HG03045 (cell line): ENCODE results near the gene PPP4C.
"Not testable (repeated sequence)": the region's sequence is repeated elsewhere in the genome, so short reads cannot be mapped to it uniquely, and the experiment has no call there.

Experiments
- ATAC-seq: cut with Tn5 transposase; IDR thresholded peaks from one replicate; pipeline ENCODE4 v1.9.1; 2021; ENCODE audit warnings: mild to moderate bottlenecking, moderate library complexity; ENCODE audit not compliant: unreplicated experiment

The PPP4C gene

DNA sequence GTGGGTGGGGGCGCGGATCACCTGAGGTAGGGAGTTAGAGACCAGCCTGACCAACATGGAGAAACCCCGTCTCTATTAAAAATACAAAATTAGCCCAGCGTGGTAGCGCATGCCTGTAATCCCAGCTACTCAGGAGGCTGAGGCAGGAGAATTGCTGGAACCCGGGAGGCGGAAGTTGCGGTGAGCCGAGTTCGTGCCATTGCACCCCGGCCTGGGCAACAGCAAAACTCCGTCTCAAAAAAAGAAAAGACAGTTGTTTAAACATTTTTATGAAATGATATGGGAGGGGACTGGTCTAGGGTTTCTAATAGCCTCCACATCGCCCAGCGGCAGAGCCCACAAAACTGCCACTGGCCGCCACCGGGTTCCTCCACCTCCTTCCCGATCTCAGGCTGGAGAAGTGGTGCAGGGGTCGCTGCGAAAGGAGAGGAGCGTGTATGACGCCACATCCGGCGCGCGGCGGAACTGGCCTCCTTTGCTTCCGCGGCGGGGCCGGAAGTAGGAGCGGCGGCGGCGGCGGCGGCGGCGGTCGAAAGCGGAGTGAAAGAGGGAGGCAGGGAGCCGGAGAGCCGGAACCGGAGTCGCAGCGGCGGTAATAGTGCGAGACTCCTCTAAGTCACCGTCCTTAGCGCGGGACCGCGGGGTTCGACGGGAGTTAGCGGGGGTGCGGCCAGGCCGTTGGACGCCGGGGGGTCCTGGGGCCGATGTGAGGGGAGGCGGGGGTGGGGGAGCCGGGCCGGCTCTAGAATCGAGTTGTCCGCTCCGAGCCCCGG lies at the start of gene PPP4C:
Gene PPP4C, plus strand, starts transcription at position 492 of the 773 bp plus-strand sequence. CDS start 384 bp downstream, outside the sequence.
- peak; percentile 74 for ATAC-seq

- ATAC-seq = no peak
Observed at GRCh38 chr16:30026449-30026848, 49.3 kb upstream of the PPP4C start.

GRCh38 chr16:30027588-30028437 lies 48.0 kb upstream of the PPP4C start:
- no peak for ATAC-seq

DNA sequence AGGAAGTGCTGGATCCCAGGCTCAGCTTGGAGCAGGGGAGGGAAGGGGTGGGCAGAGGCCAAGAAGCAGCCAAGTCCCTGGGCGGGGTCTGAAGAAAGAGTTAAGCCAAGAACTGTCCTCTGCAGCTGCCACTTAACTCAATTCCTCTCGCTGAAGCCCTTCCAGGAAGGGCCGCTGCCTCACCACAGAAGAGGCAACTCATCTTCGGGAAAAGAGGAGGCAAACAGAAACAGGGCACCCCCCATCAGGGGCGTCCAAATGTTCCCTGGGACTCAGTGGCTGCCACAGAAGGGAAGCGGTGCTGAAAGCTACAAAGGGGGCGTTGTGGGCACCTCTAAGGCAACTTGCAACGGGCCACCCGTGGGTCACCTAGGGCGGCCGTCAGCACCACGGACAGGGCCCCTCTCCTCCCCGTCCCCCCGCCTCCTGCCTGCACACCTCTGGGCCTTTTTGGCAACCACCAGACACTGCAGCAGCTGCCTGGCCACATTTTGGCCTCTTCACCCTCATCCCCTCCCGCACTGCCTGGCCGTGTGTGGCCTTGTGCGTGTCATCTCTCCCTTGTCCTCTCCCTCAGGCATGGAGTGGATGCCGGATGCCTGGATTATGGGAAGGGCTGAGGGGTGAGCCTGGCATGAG lies 47.2 kb upstream of the PPP4C start:
- ATAC-seq = no peak

DNA sequence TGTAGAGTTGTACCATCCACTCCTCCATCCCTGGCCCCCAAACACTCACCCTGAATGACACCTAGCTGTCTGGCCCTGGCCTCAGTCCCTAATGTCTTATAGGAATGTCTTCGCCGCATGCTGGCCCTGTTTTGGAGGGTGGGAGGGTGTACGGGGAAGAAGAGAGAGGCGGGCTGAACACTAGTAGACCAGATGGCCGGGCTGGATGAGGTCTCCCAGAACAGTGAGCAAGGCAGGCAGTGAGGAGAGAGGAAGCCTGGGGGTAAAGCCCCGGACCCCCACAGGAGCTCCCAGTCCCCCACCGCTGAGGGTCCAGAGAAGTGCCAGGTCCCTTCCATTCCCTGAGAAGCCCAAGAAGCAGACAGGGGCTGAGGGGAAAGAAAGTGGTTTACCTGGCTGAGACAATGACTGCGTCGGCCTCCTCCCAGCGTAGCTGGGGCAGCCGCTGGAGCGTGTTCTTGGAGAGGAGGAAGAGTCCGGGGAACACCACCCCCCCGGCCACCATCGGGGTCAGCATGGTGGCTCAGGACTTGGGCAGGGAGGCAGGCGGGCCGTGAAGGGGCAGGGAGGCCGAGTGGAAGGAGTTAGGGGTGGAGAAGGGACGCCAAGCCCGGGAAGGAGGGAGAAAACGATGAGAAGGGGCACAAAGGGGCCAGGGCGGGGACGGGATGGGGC lies 45.6 kb upstream of the PPP4C start:
- no peak for ATAC-seq

GRCh38 chr16:30030841-30031413 lies 44.9 kb upstream of the PPP4C start, which contains the start of gene TLCD3B:
TLCD3B (minus strand) TSS chr16:30031271; CDS start chr16:30030527, 744 bp downstream.
- no peak for ATAC-seq

DNA sequence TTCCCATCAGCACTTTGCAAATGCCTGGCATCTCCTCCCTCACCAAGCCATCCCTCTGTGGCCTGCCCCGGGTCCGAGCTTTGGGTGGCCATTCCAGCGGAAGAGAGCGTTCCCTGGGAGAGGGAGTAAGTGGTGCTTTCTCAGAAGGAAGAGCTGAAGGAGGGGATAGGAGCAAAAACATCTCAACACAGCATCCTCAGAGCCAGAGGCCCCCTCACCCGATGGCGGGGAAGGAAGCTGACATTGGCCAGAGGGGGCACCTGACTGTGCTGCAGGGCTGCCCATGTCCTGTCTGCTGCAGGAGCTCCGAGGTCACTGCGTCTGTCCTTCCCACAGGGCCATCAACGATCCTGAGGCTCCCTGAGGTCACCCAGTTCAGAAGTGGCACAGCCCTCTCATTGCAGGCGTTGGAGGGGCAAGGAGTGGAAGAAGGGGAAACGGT lies 44.3 kb upstream of the PPP4C start:
- no peak for ATAC-seq

GRCh38 chr16:30032083-30032819 lies 43.5 kb upstream of the PPP4C start:
- ATAC-seq = no peak

DNA sequence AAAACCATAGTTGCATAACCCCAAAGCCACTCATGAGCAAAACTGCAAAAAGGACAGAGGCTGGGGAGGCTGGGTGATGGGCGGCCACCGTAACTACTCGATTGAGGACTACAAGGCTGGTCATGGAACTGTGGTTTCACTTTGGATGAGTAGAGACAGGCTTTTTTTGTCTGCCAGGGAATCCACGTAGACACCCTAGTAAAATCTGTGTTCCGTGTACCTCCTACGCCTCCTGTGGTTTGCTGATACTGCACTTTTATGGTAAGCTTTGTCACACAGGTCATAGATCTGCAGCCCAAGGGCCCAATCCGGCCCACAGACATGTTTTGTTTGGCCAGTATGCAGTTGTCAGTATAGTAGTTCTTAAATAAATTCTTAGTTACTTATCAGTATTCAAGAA lies 42.5 kb upstream of the PPP4C start:
- no peak for ATAC-seq

- ATAC-seq = no peak
Observed at GRCh38 chr16:30040221-30040620, 35.6 kb upstream of the PPP4C start.

- not testable (repeated sequence) for ATAC-seq
Observed at GRCh38 chr16:30040690-30041089, 35.1 kb upstream of the PPP4C start.

DNA sequence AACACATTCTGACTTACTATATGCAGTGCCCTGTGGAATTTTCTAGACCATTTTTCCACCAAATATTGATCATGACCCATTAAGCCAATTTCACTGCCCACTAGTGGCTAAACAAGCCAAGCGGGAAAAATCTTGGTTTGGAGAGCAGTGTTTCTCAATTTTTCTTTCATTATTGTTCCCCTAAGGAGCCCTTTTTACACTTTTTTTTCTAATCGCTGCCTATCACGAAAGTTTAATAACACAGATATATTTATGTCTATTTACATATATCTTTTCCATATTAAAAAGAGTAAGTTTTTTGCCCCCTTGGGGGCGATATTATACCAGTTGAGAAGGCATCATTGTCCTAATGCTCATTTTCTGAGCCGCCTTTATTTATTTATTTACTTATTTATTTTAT lies 34.0 kb upstream of the PPP4C start:
- no peak for ATAC-seq

- ATAC-seq = no peak
Observed at GRCh38 chr16:30046178-30046577, 29.6 kb upstream of the PPP4C start.

DNA sequence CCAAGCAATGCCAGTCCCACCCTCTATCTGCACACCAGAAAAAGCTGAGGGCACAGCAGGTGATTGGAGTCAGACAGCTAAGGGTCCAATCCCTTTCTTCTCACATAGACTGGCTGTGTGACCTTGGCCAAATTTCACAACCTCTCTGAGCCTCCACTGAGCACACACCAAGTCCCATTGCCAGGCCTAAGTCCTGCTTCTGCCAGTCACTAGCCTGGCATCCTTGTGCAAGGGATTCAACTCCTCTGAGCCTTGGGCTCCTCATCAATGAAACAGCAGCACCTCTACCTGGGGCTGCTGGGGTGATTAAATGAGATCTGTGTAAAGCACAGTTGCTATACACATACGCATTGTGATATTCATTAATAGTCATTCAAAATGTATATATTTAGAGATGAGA lies 29.2 kb upstream of the PPP4C start:
- no peak for ATAC-seq

GRCh38 chr16:30049871-30050270 lies 25.9 kb upstream of the PPP4C start:
- no peak for ATAC-seq

GRCh38 chr16:30051518-30051917 lies 24.3 kb upstream of the PPP4C start:
- ATAC-seq = no peak

DNA sequence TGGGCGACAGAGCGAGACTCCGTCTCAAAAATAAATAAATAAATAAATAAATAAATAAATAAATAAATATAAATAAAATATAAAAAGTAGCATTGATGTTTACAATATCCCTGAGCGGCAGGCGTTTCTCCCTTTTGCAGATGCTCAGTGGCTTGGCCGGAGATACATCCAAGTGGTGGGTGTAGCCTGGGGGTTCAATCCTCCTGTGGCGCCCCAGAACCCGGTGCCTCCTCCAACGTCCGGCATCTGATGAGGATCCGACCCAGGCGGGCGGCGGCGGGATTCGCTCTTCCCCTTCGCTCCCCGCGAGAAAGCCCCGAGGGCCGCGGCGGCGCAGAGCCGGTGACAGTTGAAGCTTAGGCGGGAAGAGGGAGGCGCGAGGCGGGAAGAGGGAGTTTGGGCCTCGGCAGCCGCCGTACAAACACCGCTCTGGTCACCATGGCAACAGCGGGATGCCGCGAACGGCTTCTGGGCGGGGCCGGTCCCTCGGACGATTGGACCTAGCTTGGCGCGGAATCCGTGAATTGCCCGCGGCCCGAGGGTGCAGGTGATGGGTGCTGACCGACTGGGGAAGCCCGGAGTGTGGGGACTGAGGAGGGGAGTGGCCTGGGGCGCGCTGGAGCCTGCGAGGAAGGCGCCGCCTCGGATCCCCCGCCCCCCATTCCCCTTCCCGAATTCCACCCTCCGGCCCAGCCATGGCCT lies 23.0 kb upstream of the PPP4C start:
- ATAC-seq = peak; percentile 65

DNA sequence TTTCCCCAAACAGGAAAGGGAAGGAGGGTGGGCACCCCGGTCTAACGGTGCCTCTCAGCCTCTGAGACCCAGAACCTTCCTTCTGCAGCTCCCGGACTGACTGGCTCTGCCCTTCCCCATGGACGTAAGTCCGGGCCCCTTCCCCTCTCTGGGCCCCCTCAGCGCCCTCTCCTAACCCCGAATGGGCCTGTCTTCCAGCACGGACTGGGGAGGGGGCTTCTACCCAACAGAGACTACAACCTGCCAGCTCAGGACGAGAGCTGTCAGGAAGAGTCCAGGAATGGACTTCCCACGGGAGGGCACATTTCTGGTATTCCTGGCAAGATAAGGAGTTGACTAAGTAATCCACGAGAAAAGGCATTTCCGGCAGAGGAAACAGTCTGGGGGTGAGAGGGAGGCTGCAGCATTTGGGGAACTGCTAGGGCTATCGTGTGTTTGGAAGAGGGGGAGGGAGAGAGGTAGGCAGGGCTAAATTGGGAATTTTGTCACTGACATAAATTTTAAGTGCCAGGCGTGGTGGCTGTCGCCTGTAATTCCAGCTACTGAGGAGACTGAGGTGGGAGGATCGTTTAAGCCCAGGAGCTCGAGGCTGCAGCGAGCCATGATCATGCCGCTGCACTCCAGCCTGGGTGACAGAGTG lies 22.3 kb upstream of the PPP4C start:
- no peak for ATAC-seq

GRCh38 chr16:30054451-30054850 lies 21.3 kb upstream of the PPP4C start:
- ATAC-seq = no peak
